Heart left ventricle (tissue), 16 donors: ENCODE measurements around the gene RAP1GAP. TPM values are rescaled to one million over a fixed set of nuclear protein-coding genes. Genes with fewer than 3 reads are reported as not detected.
A peak's percentile ranks its signal among the peaks of the same experiment; 100 is the strongest.

ENCODE experiments used
- ATAC-seq, 4 donors: fragments of 200-7000 bp; cut with Tn5 transposase; one replicate each; pipeline ENCODE4 v1.9.1; 2020 to 2022; ENCODE audit warnings: moderate library complexity in 4 of 4, mild to moderate bottlenecking in 3 of 4, moderate number of reproducible peaks in 1 of 4
- DNase-seq, 5 donors: peaks; one replicate each; pipeline ENCODE4 v3.0.0-alpha.2; 2020
- H3K27ac ChIP-seq, 12 donors: fragments of 200-600 bp; sonication (generic) in 4 of 12; one replicate each; pipeline versions ENCODE4 v1.5.0 to v1.8.0; 2016 to 2022; ENCODE audit warnings: mild to moderate bottlenecking in 2 of 12
- H3K27me3 ChIP-seq, 9 donors: fragments of 200-600 bp; sonication (generic) in 2 of 9; one replicate each; pipeline versions ENCODE4 v1.5.1 to v1.8.0; 2016 to 2022; ENCODE audit warnings: mild to moderate bottlenecking in 3 of 9
- H3K36me3 ChIP-seq, 9 donors: fragments of 200-600 bp; sonication (generic) in 2 of 9; one replicate each; pipeline versions ENCODE4 v1.5.0 to v1.8.0; 2018 to 2022; ENCODE audit warnings: mild to moderate bottlenecking in 2 of 9
- H3K4me1 ChIP-seq, 12 donors: fragments of 200-600 bp; sonication (generic) in 4 of 12; one replicate each; pipeline versions ENCODE4 v1.5.0 to v1.8.0; 2016 to 2022; ENCODE audit warnings: mild to moderate bottlenecking in 3 of 12
- H3K4me3 ChIP-seq, 12 donors: fragments of 200-600 bp; sonication (generic) in 4 of 12; one replicate each; pipeline versions ENCODE4 v1.5.0 to v1.8.0; 2017 to 2022; ENCODE audit warnings: mild to moderate bottlenecking in 9 of 12, moderate library complexity in 4 of 12
- H3K9me3 ChIP-seq, 12 donors: fragments of 200-600 bp; sonication (generic) in 4 of 12; one replicate each; pipeline versions ENCODE4 v1.5.0 to v1.8.0; 2016 to 2022; ENCODE audit warnings: mild to moderate bottlenecking in 1 of 12
- POLR2A ChIP-seq, 2 donors: fragments of 450-650 bp; IDR thresholded peaks; one replicate each; pipeline ENCODE4 v1.6.1; 2017; ENCODE audit warnings: antibody characterized with exemption in 2 of 2, mild to moderate bottlenecking in 2 of 2, moderate library complexity in 2 of 2
- whole genome bisulfite sequencing, 4 donors: extraction: QIAGEN DNeasy Blood & Tissue Kit in 2 of 4; methylation state at CpG; one replicate each; pipeline versions ENCODE4 v1.1.5 to v1.1.7; 2013 to 2018; 5-methylcytosine and 5-hydroxymethylcytosine counted together
- intact Hi-C, 10 donors: fragments of 100-400 bp; cut with DNase I; formaldehyde crosslinking; loops; one replicate each; pipeline versions ENCODE4 v1.11.1 to v1.14.2; 2022
- polyA plus RNA-seq, 2 donors: library from polyadenylated mRNA; stranded (reverse); fragments of 200-250 nt; gene quantifications; one replicate each; pipeline ENCODE4 v1.2.3, GENCODE V29; 2013
- total RNA-seq, 9 donors: library from RNA; depleted of rRNA in 2 of 9; stranded (reverse); fragments of >200 nt in 2 of 9; fragmentation: NEBNext Ultra II Directional in 3 of 9; extraction: Animal tissue kit (Norgen Biotek cat#: 25700) in 3 of 9; gene quantifications; one replicate each; pipeline versions ENCODE4 v1.1.0 to v1.2.4, GENCODE V29; 2016 to 2023
- TF ChIP-seq, protein P1 (sequence below), 12 donors: fragments of 200-600 bp; sonication (generic) in 4 of 12; IDR thresholded peaks; one replicate each; pipeline versions ENCODE4 v1.5.0 to v1.8.0; 2018 to 2022; ENCODE audit warnings: antibody characterized with exemption in 12 of 12, mild to moderate bottlenecking in 5 of 12
- donor health status: ischemic (EF 13 %, LVEDD 7.1; RV severe dilation, severe dysfunction).
- donor health status: healthy with polysubstance abuse.
- donor health status: DM: no; HTN: yes; CAD: no.
- donor health status: DM: no; HTN: no; CAD: no.
- donor health status: ischemic (EF 25% LVEDD 6.9; RV normal size, moderate dysfunction).
- donor health status: ischemic (EF 25% LVEDD 5.7; RV mildly dilated, moderate dysfunction).
- donor health status: healthy.
- donor health status: DM: yes; HTN: yes; CAD: no.
- donor health status: ischemic (EF 35%, LVEDD 5.7; RV mildly dilated, moderate dysfunction).
- donor health status: nonischemic (EF 11% LVEDD 7.7; RV severe dilation, severe dysfunction).
- donor health status: DM: yes; HTN: yes; CAD: no.
- donor health status: PGD.
- donor health status: ischemic (EF 29% LVEDD 5.4; RV normal size, mild dysfunction).
- donor health status: nonischemic (EF 23%, LVEDD 6.1; RV moderate dilation, normal function).

RAP1GAP gene
- total and polyA plus RNA-seq, 11 donors = 0.75 to 8.0 (median 3.8) TPM

DNA sequence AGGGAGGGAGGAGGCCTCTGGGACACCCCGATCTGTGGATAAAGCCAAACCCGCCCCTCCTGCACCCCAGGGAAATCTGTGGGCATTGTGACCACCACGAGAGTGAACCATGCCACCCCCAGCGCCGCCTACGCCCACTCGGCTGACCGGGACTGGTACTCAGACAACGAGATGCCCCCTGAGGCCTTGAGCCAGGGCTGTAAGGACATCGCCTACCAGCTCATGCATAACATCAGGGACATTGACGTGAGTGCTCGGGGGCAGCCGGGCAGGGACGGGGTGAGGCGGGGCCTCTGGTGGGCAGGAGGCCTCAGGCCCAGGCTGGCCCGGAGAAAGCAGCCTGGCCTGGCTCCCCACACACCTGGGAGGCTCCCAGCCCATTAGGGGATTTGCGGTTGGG lies 105.2 kb downstream of the RAP1GAP start:
- Histone ChIP-seq H3K9me3 (no peaks in the 10 kb centered on the region), H3K36me3 (no peaks in the 10 kb centered on the region), H3K27me3 (no peaks in the 10 kb centered on the region), H3K4me1 (peaks cover 0 to 5% (median 0%) of the 10 kb centered on the region in 12 donors), H3K27ac (no peak overlapping the region), H3K4me3 (no peak overlapping the region)
- DNase-seq (no peak), ATAC-seq (no peak)
- TF ChIP-seq, protein P1, sequence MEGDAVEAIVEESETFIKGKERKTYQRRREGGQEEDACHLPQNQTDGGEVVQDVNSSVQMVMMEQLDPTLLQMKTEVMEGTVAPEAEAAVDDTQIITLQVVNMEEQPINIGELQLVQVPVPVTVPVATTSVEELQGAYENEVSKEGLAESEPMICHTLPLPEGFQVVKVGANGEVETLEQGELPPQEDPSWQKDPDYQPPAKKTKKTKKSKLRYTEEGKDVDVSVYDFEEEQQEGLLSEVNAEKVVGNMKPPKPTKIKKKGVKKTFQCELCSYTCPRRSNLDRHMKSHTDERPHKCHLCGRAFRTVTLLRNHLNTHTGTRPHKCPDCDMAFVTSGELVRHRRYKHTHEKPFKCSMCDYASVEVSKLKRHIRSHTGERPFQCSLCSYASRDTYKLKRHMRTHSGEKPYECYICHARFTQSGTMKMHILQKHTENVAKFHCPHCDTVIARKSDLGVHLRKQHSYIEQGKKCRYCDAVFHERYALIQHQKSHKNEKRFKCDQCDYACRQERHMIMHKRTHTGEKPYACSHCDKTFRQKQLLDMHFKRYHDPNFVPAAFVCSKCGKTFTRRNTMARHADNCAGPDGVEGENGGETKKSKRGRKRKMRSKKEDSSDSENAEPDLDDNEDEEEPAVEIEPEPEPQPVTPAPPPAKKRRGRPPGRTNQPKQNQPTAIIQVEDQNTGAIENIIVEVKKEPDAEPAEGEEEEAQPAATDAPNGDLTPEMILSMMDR (IDR thresholded peaks at IDR 0.05) = no peak
- TF ChIP-seq POLR2A (IDR thresholded peaks at IDR 0.05) = no peak
- intact Hi-C loops = no loop called here
- WGBS, 4 donors = 83 to 96% (median 91%) methylated on average over 2 to 17 of the region's 17 CpGs

DNA sequence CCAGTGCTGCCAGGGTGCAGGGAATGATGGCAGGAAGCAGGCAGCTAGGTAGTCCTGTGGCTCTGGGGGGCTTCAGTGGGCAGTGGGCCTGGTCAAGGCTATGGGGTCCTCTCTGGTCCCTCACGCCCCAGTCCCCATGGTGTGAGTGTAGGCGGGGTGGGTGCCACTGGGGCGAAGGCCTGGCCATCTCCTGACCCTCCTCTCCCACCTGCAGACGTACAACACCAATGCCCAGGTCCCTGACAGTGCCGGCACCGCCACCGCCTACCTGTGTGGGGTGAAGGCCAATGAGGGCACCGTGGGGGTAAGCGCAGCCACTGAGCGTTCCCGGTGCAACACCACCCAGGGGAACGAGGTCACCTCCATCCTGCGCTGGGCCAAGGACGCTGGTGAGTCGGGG lies 106.3 kb downstream of the RAP1GAP start:
- H3K4me3 ChIP-seq = no peak overlapping the region
- intact Hi-C loops = no loop called here
- no peaks in the 10 kb centered on the region for H3K27me3 ChIP-seq
- TF ChIP-seq POLR2A (IDR thresholded peaks at IDR 0.05) = no peak
- TF ChIP-seq, protein P1 (IDR thresholded peaks at IDR 0.05) = no peak
- H3K36me3 ChIP-seq = no peaks in the 10 kb centered on the region
- DNase-seq = peak in 1 of 5 donors; percentile 7
- ATAC-seq = no peak
- H3K4me1 ChIP-seq = peaks cover 0 to 3% (median 0%) of the 10 kb centered on the region in 12 donors
- no peaks in the 10 kb centered on the region for H3K9me3 ChIP-seq
- 94 to 96% (median 95%) methylated on average over 4 to 15 of the region's 15 CpGs for WGBS, 4 donors
- H3K27ac ChIP-seq = no peak overlapping the region

DNA sequence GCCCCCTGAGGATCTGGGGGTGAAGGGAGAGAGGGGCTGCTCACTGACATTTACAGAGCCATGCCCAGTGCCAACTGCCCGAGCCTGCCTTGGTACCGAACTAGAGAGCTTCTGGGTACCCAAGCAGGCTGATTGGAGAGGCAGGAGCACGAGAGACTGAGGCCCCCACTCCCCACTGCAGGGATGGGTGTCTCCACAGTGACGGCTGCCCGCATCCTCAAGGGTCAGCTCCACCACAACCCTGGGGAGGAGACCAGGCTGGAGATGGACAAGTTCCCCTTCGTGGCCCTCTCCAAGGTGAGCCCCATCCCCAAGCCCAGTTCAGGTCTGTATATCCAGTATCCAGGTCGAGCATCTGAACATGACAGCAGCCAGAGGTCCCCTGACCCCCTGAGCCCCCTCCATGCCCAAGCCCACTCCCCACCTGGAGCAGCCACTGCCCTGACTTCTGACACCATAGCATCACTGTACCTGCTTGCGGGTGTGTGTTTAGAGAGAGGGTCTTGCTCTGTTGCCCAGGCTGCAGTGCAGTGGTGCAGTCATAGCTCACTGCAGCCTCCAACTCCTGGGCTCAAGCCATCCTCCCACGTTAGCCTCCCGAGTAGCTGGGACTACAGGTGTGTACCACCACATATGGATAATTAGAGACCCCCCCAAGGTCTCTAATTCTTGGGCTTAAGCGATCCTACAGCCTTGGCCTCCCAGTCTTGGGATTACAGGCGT lies 108.1 kb downstream of the RAP1GAP start:
- intact Hi-C loops = no loop called here
- ATAC-seq = no peak
- H3K4me1 ChIP-seq = no peaks in the 10 kb centered on the region
- H3K27me3 ChIP-seq = no peaks in the 10 kb centered on the region
- 91 to 98% (median 92%) methylated on average over 11 to 12 of the region's 12 CpGs for WGBS, 4 donors
- H3K4me3 ChIP-seq = no peak overlapping the region
- peak in 1 of 5 donors; percentile 9 for DNase-seq
- no peak overlapping the region for H3K27ac ChIP-seq
- no peaks in the 10 kb centered on the region for H3K36me3 ChIP-seq
- no peak for TF ChIP-seq POLR2A (IDR thresholded peaks at IDR 0.05)
- no peaks in the 10 kb centered on the region for H3K9me3 ChIP-seq

DNA sequence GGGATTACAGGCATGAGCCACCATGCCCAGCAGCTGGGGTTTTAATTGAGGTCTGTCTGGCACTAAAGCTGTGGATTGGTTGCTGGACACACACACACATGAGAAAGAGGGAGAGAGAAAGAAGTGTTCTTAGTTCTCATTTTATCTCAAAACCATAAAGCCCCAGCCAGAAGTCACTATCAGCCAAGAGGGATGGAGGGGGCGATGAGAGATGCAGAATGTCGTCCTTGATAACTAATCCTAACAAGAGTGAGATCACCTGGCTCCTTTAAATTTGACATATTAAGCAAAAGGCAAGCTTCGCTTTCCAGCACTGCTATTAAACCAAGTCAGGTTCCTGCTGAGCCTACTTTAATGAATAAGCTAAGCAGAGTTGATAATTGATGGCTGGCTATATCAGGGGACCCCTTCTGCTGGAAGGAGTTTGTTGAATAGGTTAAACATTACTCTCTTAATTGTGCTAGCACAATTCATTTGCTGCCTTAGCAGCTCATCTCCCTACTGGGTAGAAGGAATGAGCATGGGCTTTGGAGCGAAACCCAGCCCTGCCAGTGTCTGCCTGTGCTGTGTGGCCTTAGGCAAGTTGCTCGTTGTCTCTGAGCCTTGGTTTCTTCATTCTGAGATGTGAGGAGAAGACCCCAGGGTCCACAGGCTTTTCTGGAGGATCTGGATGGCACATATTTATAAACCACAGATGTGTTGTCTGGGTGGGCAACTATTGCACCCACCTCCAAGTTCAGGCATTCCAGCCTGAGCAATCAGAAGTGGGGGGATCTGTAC lies 109.2 kb downstream of the RAP1GAP start:
- H3K4me1 ChIP-seq = no peaks in the 10 kb centered on the region
- H3K36me3 ChIP-seq = no peaks in the 10 kb centered on the region
- H3K27me3 ChIP-seq = no peaks in the 10 kb centered on the region
- H3K9me3 ChIP-seq = no peaks in the 10 kb centered on the region
- no peak for ATAC-seq
- WGBS, 4 donors = 81 to 85% (median 84%) methylated on average over 5 of the region's 5 CpGs
- intact Hi-C loops = no loop called here
- no peak for TF ChIP-seq POLR2A (IDR thresholded peaks at IDR 0.05)
- TF ChIP-seq, protein P1 (IDR thresholded peaks at IDR 0.05) = no peak
- DNase-seq = no peak
- H3K4me3 ChIP-seq = no peak overlapping the region
- H3K27ac ChIP-seq = no peak overlapping the region
